Activated T-helper 2 cell treated with anti-CD3 and anti-CD28 coated beads, Interferon-gamma antibody, Interleukin-2, Interleukin-4, amounts not matched to agents 10 μg/mL and 5 μg/mL and 100 μg/mL, durations not matched to agents 14 hours and 24 hours and 36 hours (primary cell): ENCODE results near the gene HMBS. TPM values are rescaled to one million over a fixed set of nuclear protein-coding genes. Genes with fewer than 3 reads are reported as not detected.
"Not testable (repeated sequence)": the region's sequence is repeated elsewhere in the genome, so short reads cannot be mapped to it uniquely, and the experiment has no call there.

Experiments used
- DNase-seq: peaks from one replicate; pipeline ENCODE4 v3.0.0; 2021; ENCODE audit warnings: low spot score
- H3K27ac Mint-ChIP-seq: one replicate; pipeline ENCODE4 v1.8.0; 2021; ENCODE audit warnings: mixed read lengths
- H3K27me3 Mint-ChIP-seq: one replicate; pipeline ENCODE4 v1.8.0; 2021; ENCODE audit warnings: low read depth, mixed read lengths
- H3K36me3 Mint-ChIP-seq: one replicate; pipeline ENCODE4 v1.8.0; 2021; ENCODE audit warnings: low read depth, mixed read lengths
- H3K4me1 Mint-ChIP-seq: one replicate; pipeline ENCODE4 v1.8.0; 2021; ENCODE audit warnings: low read depth, mixed read lengths
- H3K4me3 Mint-ChIP-seq: one replicate; pipeline ENCODE4 v1.8.0; 2021; ENCODE audit warnings: low read depth, mild to moderate bottlenecking, moderate library complexity, mixed read lengths
- H3K9me3 Mint-ChIP-seq: one replicate; pipeline ENCODE4 v1.8.0; 2021; ENCODE audit warnings: mixed read lengths
- intact Hi-C: fragments of 100-400 bp; cut with micrococcal nuclease; formaldehyde crosslinking; loops from one replicate; pipeline ENCODE4 v1.15.1; 2023
- total RNA-seq: library from RNA; stranded (reverse); gene quantifications from 2 replicates; pipeline ENCODE4 v1.2.3, GENCODE V29; 2022

Gene HMBS
- 57.4 and 59.0 TPM in 2 replicates for total RNA-seq

DNA sequence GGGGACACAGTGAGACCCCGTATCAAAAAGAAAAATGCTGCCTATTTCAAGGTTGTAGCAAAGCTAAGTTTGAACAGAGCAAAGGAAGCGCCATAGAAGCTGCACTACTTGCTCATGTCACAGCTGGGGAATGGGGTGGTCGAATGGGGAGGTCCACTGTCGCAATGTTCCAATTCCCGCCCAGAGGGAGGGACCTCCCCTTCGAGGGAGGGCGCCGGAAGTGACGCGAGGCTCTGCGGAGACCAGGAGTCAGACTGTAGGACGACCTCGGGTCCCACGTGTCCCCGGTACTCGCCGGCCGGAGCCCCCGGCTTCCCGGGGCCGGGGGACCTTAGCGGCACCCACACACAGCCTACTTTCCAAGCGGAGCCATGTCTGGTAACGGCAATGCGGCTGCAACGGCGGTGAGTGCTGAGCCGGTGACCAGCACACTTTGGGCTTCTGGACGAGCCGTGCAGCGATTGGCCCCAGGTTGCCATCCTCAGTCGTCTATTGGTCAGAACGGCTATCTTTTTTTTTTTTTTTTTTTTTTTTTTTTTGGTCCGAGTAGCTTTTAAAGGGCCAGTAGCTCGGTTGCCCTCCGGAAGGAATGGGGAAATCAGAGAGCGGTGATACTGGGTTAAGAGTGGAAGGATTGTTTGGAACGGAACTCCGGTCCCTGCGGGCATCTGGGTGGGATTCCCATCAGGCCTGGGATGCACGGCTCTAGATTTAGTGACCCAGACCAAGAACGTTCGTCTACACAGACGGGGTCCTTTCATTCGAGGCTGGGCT, at the start of gene HMBS:
Gene HMBS, plus strand, starts transcription at position 219 of the 774 bp plus-strand sequence. Its CDS starts 153 bp downstream, at position 372.
- Mint-ChIP-seq H3K9me3 (no peaks in the 10 kb centered on the region), H3K4me1 (peaks cover 29% of the 10 kb centered on the region), H3K4me3 (peak within 1 kb of the TSS; percentile 96), H3K27me3 (no peaks in the 10 kb centered on the region), H3K36me3 (peaks cover 28% of the 10 kb centered on the region), H3K27ac (peak within 1 kb of the TSS; percentile 93)
- intact Hi-C loops: loop anchor here (1.0 to 2.0 kb wide), 5 partner anchors 10 to 66 kb away; partner anchors contain the start of genes HINFP, HYOU1, RPS25 and TRAPPC4
- DNase-seq: peak; percentile 91

DNA sequence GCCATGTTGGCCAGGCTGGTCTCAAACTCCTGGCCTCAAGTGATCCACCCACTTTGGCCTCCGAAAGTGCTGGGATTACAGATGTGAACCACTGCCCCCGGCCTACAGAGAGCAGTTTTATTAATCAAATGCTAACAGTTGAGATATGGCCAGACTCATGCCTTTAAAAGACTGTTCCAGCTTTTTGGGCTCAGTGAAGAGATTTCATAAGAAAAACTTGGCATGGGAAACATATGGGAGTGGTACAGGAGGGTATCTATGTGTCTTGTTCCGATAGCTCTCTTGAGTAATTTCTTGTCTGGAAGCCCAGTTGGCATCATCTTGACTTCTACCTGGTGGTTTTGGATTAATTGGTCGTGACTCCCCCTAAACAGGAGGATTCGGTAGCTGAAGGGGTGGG, 45.8 kb upstream of the HMBS start:
- H3K27ac Mint-ChIP-seq: no peak overlapping the region
- no peaks in the 10 kb centered on the region for H3K36me3 Mint-ChIP-seq
- no peaks in the 10 kb centered on the region for H3K27me3 Mint-ChIP-seq
- no peak overlapping the region for H3K4me3 Mint-ChIP-seq
- no peak for DNase-seq
- intact Hi-C loops: no loop called here
- H3K4me1 Mint-ChIP-seq: peaks cover 7% of the 10 kb centered on the region
- no peaks in the 10 kb centered on the region for H3K9me3 Mint-ChIP-seq

DNA sequence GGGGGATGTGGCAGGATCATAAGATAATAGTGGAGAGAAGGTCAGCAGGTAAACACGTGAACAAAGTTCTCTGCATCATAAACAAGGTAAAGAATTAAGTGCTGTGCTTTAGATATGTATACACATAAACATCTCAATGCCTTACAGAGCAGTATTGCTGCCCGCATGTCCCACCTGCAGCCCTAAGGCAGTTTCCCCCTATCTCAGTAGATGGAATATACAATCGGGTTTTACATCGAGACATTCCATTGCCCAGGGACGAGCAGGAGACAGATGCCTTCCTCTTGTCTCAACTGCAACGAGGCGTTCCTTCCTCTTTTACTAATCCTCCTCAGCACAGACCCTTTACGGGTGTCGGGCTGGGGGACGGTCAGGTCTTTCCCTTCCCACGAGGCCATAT, 45.2 kb upstream of the HMBS start:
- H3K27ac Mint-ChIP-seq, H3K36me3 Mint-ChIP-seq, H3K4me1 Mint-ChIP-seq, DNase-seq, H3K9me3 Mint-ChIP-seq, H3K27me3 Mint-ChIP-seq, intact Hi-C loops, H3K4me3 Mint-ChIP-seq: not testable (repeated sequence)

DNA sequence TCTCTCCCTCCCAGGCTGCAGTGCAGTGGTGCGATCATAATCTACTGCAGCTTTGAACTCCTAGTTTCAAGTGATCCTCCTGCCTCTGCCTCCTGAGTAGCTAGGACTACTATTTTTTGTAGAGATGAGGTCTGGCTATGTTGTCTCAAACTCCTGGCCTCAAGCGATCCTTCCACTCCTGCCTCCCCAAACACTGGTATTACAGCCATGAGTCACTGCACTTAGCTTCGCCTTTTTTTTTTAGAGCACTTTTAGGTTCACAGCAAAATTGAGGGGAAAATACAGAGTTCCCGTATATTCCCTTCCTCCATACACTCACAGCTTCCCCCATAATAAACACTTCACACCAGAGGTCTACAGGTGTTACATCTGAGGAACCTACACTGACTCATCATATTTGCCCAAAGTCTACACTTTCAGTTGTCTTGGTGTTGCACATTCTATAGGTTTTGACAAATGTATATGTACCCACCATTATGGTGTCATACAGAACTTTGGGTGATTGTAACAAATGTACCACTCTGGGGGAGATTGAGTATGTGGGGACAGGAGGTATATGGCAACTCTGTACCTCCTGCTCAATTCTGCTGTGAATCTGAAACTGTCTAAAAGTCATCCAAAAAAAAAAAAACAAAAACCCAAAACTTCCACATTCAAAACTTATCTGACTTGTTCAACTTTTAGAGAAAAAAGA, 42.7 kb upstream of the HMBS start:
- peaks cover 7% of the 10 kb centered on the region for H3K4me1 Mint-ChIP-seq
- peaks cover 26% of the 10 kb centered on the region for H3K36me3 Mint-ChIP-seq
- no peak overlapping the region for H3K4me3 Mint-ChIP-seq
- DNase-seq: no peak
- H3K9me3 Mint-ChIP-seq: no peaks in the 10 kb centered on the region
- intact Hi-C loops: no loop called here
- no peak overlapping the region for H3K27ac Mint-ChIP-seq
- H3K27me3 Mint-ChIP-seq: no peaks in the 10 kb centered on the region

DNA sequence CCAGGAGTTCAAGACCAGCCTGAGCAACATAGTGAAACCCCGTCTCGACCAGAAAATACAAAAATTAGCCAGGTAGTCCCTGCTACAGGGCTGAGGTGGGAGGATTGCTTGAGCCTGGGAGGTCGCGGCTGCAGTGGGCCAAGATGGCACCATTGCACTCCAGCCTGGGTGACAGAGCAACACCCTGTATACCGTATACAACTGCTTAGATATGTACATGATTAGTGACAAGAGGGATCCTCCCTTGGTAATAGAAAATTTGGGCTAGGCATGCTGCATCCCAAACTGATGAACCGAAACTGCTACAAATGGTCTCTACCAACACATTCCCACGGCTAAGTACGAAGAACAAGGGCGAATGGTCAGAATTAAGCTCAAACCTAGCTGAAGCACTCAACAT, 41.8 kb upstream of the HMBS start:
- H3K4me1 Mint-ChIP-seq: peaks cover 9% of the 10 kb centered on the region
- peaks cover 34% of the 10 kb centered on the region for H3K36me3 Mint-ChIP-seq
- DNase-seq: no peak
- intact Hi-C loops: no loop called here
- H3K27me3 Mint-ChIP-seq: no peaks in the 10 kb centered on the region
- no peak overlapping the region for H3K27ac Mint-ChIP-seq
- H3K9me3 Mint-ChIP-seq: no peaks in the 10 kb centered on the region
- H3K4me3 Mint-ChIP-seq: no peak overlapping the region

DNA sequence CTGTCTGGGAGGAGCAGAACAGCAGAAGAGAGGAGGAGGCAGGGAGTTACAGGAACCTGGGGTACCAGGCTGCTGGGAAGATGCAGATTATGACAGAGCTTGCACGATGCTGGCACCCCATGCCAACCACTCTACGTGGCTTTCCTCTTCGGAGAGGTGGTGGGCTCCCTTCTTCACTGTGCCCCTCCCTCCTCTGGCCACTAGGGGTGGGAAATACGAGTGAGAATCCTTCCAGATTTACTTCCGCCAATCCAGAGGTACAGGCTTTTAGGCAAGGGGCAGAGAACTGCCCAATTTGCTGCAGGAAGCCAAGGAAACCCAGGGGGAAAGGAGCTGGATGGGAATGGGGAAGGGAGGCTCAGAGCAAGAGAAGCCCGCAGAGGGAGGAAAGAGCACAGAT, 40.0 kb upstream of the HMBS start:
- Mint-ChIP-seq H3K9me3 (no peaks in the 10 kb centered on the region), H3K4me1 (peaks cover 9% of the 10 kb centered on the region), H3K27ac (no peak overlapping the region), H3K27me3 (no peaks in the 10 kb centered on the region), H3K4me3 (no peak overlapping the region), H3K36me3 (peaks cover 52% of the 10 kb centered on the region)
- intact Hi-C loops: no loop called here
- no peak for DNase-seq

DNA sequence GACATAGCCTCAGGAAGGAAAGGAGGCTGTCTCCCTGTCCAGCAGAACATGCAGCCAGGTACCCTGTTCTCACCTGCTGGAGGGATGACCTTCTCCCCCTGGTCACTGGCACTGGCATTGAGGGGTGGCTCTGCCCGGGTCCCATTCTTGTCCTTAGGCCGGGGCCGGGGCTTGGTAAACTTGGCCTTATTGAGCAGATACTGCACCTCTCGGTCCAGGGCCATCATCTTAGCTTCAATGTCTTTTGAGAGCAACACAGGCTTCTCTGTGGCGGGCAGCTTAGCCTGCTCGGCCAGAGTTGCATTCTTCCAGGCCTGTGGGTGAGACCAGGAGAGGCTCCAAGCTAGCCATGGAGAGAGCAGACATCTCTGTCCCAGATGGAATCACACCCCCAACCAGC, 38.2 kb upstream of the HMBS start:
- H3K36me3 Mint-ChIP-seq: peaks cover 67% of the 10 kb centered on the region
- H3K27ac Mint-ChIP-seq: no peak overlapping the region
- H3K27me3 Mint-ChIP-seq: no peaks in the 10 kb centered on the region
- H3K9me3 Mint-ChIP-seq: no peaks in the 10 kb centered on the region
- H3K4me1 Mint-ChIP-seq: peaks cover 9% of the 10 kb centered on the region
- H3K4me3 Mint-ChIP-seq: no peak overlapping the region
- intact Hi-C loops: no loop called here
- DNase-seq: no peak

DNA sequence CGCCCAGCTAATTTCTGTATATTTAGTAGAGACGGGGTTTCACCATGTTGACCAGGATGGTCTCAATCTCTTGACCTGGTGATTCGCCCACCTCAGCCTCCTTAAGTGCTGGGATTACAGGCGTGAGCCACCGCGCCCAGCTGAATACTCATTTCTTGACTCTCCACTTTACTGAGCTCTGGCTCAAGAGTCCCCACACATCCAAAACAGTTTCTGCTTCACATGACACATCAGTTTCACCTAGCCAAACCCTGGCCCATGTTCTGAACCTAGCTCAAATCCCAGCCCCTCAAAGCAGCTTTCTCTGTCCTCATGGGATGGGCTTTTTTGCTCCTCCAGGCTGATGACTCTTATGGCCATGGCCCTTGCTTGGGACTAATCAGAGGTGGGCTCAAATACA, 37.5 kb upstream of the HMBS start:
- peaks cover 74% of the 10 kb centered on the region for H3K36me3 Mint-ChIP-seq
- intact Hi-C loops: no loop called here
- H3K9me3 Mint-ChIP-seq: no peaks in the 10 kb centered on the region
- peaks cover 6% of the 10 kb centered on the region for H3K4me1 Mint-ChIP-seq
- no peak for DNase-seq
- H3K4me3 Mint-ChIP-seq: no peak overlapping the region
- H3K27me3 Mint-ChIP-seq: no peaks in the 10 kb centered on the region
- peak overlapping the region; percentile 49 for H3K27ac Mint-ChIP-seq

DNA sequence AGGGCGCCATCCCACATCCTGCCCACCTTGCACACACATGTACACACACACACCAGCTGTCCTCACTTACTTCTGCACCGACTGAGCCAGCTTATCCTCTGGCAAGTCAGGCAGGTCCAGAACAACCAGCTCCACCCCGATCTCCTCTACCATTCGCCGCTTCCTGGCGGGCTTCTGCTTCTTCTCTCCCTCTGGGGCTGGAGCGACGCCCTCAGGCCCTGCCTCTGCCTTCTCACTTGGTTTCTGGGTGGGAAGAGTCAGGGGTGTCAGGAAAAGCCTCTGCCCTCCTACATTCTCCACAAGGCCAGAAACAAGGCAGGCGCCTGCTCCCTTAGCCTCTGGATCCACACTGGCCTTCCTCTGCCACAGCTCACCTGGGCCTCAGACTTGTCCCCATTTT, 36.0 kb upstream of the HMBS start:
- Mint-ChIP-seq H3K4me1 (peaks cover 4% of the 10 kb centered on the region), H3K4me3 (no peak overlapping the region), H3K27ac (no peak overlapping the region)

DNA sequence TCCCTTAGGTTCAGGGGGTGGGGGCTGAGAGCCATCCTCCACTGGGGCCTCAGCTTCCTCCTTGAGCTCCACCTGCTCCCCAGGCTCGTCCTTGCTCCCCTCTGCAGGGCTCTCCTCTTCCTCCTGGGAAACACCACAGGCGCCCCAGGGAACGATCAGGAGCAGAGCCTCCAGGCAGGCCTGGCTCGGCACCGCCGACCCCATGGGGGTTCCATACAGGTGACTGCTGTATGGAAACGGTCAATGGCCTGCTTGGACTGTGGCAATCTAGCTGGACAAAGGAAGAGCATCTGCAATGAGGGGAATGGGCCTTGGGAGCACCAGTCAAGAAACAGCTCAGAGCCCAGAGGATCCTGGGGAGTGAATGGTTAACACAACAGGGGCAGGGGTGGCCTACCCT, 35.6 kb upstream of the HMBS start:
- peaks cover 4% of the 10 kb centered on the region for H3K4me1 Mint-ChIP-seq
- H3K27ac Mint-ChIP-seq: no peak overlapping the region
- no peak overlapping the region for H3K4me3 Mint-ChIP-seq
- no peaks in the 10 kb centered on the region for H3K9me3 Mint-ChIP-seq
- no peak for DNase-seq
- intact Hi-C loops: no loop called here
- H3K36me3 Mint-ChIP-seq: peaks cover 92% of the 10 kb centered on the region
- H3K27me3 Mint-ChIP-seq: no peaks in the 10 kb centered on the region

More for the DNA sequence above, 36.0 kb upstream of the HMBS start:
- H3K9me3 Mint-ChIP-seq: no peaks in the 10 kb centered on the region
- no peak for DNase-seq
- H3K36me3 Mint-ChIP-seq: peaks cover 88% of the 10 kb centered on the region
- intact Hi-C loops: no loop called here
- no peaks in the 10 kb centered on the region for H3K27me3 Mint-ChIP-seq

DNA sequence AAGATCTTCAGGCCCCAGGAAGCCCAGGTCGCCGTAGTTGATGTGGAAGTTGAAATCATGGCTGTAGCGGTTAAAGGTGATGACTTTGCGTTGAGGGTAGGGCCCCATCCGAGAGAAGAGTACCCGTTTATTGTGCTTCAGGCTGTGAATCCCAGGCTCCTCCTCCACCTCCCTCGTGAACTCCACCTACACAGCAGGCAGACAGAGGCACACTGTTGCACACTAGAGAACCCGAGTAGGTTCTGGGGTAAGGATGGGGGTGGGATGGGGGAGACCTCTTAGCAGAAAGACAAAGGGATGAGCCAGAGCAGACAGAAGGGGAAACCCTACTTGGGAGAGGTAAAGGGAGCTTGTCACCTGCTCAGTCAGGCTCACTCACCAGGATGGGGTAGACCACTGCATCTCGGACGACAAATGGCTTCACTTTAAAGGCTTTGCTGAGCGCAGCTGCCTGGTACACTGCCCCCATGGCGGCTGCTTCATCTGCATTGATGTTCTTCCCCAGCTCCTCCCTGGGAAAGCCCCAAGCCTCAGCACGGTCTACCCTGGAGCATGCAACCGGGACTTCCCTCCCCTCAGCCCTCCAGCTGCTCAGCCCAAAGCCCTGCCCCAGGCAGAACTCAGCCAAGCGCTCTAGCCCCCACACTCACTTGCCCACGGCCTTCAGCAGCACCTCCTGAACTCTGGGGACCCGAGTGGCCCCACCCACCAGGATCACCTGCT, 33.1 kb upstream of the HMBS start:
- Mint-ChIP-seq H3K27me3 (no peaks in the 10 kb centered on the region), H3K36me3 (peaks cover 92% of the 10 kb centered on the region), H3K9me3 (no peaks in the 10 kb centered on the region), H3K4me1 (peaks cover 21% of the 10 kb centered on the region), H3K27ac (no peak overlapping the region), H3K4me3 (no peak overlapping the region)
- intact Hi-C loops: no loop called here
- DNase-seq: no peak

DNA sequence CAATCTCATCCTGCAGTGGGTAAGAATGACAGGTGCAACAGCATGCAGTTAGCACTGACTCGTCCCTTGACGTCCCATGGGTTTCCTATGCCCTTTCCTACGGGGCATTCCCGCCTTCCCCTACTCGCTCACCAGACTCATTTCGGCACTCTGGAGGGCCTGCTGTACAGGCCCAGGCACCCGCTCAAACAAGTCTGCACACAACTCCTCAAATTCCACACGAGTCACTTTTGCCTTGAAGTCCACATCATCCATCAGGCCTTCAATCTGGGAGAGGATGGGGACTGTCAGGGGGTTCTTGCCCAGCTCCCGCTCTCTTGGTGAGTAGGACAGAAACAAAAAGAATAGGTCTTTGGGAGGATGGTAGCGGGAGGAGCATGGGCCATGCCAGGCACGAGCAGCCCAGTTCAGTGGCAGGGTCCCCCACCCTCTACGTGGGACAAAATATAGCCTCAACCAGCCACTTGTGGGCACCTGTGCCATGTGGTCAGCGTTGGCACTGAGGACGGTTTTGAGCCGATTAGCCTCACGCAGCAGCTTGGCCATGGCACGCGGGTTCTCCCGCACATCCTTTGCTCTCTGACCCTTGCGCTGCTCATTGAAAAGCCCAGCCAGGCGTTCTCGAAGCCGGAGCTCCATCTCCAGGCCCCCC, 32.4 kb upstream of the HMBS start:
- intact Hi-C loops: no loop called here
- H3K27me3 Mint-ChIP-seq: no peaks in the 10 kb centered on the region
- no peak overlapping the region for H3K4me3 Mint-ChIP-seq
- no peak for DNase-seq
- no peak overlapping the region for H3K27ac Mint-ChIP-seq
- H3K36me3 Mint-ChIP-seq: peaks cover 85% of the 10 kb centered on the region
- no peaks in the 10 kb centered on the region for H3K9me3 Mint-ChIP-seq
- peaks cover 20% of the 10 kb centered on the region for H3K4me1 Mint-ChIP-seq
